HepG2 (cell line): ENCODE results near the gene U2AF2. TPM values are rescaled to one million over a fixed set of nuclear protein-coding genes. Genes with fewer than 3 reads are reported as not detected.

ENCODE experiments used
- ATAC-seq: fragments of 200-7000 bp; cut with Tn5 transposase; 3 replicates; pipeline ENCODE4 v1.9.1; 2020; ENCODE audit warnings: mild to moderate bottlenecking, moderate library complexity
- BruUV-seq: library from RNA; stranded (reverse); fragments of 400-500 nt; replicated peaks from 2 replicates; lab custom pipeline; 2021; lab: Mats Ljungman, UMichigan
- CTCF ChIA-PET: fragments of 300-600 bp; formaldehyde crosslinking; extraction: SDS; loops from one replicate; lab custom pipeline; 2021; ENCODE audit warnings: low total read pairs, inconsistent platforms, low intra/inter-chr PET ratio; lab: Yijun Ruan, JAX
- POLR2A ChIA-PET: fragments of 350-600 bp; sonication (Branson Sonifier 250); formaldehyde crosslinking; loops from one replicate; lab custom pipeline; 2020; ENCODE audit warnings: antibody characterized with exemption, inconsistent platforms; lab: Yijun Ruan, JAX
- DNase-seq: peaks from one replicate; pipeline ENCODE4 v3.0.0-alpha.2; 2015; ENCODE audit warnings: low spot score
- FAIRE-seq: peaks from 3 replicates; lab custom pipeline; 2011; peaks lifted over from hg19 to GRCh38; lab: Jason Lieb, UNC
- H2AFZ ChIP-seq: one replicate; pipeline ENCODE4 v1.6.1; 2011; ENCODE audit warnings: low read length, inconsistent platforms
- H3K27ac ChIP-seq: fragments of 300-600 bp; 3 replicates; pipeline ENCODE4 v1.8.0; 2011; ENCODE audit warnings: mixed run types, mild to moderate bottlenecking, mixed read lengths, low read length, inconsistent platforms; ENCODE audit not compliant: insufficient read depth; ENCODE audit errors: extremely low read length
- H3K27me3 ChIP-seq, 2 experiments: fragments of 200-600 bp in 1 of 2; 2 replicates in 1 of 2; 3 replicates in 1 of 2; pipeline versions ENCODE4 v1.6.0 to v1.8.0; 2011; ENCODE audit warnings: low read length in 2 of 2, mild to moderate bottlenecking in 2 of 2, moderate library complexity in 2 of 2, inconsistent platforms in 1 of 2; ENCODE audit not compliant: insufficient read depth in 2 of 2, control insufficient read depth in 1 of 2
- H3K36me3 ChIP-seq, 2 experiments: fragments of 200-600 bp in 1 of 2; replicated peaks in 1 of 2; 2 replicates in 1 of 2; 3 replicates in 1 of 2; pipeline versions ENCODE4 v1.5.1 to v1.8.0; 2011; ENCODE audit warnings: low read length in 2 of 2, inconsistent platforms in 1 of 2; ENCODE audit not compliant: insufficient read depth in 2 of 2, control insufficient read depth in 1 of 2
- H3K4me1 ChIP-seq: 2 replicates; pipeline ENCODE4 v1.5.1; 2012; ENCODE audit warnings: low read length, inconsistent platforms; ENCODE audit not compliant: insufficient read depth
- H3K4me2 ChIP-seq: 2 replicates; pipeline ENCODE4 v1.6.0; 2011; ENCODE audit warnings: low read depth, low read length, inconsistent platforms
- H3K4me3 ChIP-seq, 3 experiments: fragments of 200-600 bp in 1 of 3; sonication (generic), shearing (Covaris generic) in 1 of 3; replicated peaks in 1 of 3; 2 replicates each; pipeline ENCODE4 v1.5.1; 2011 to 2016; ENCODE audit warnings: low read length in 3 of 3, inconsistent platforms in 2 of 3, low read depth in 2 of 3, mild to moderate bottlenecking in 2 of 3, control low read depth in 1 of 3, mixed read lengths in 1 of 3; ENCODE audit not compliant: insufficient read depth in 1 of 3
- H3K79me2 ChIP-seq: one replicate; pipeline ENCODE4 v1.6.1; 2011; ENCODE audit warnings: low read length, inconsistent platforms; ENCODE audit not compliant: insufficient read depth
- H3K9ac ChIP-seq: 2 replicates; pipeline ENCODE4 v1.6.0; 2011; ENCODE audit warnings: mild to moderate bottlenecking, low read depth, low read length, inconsistent platforms; ENCODE audit not compliant: insufficient read depth
- H3K9me3 ChIP-seq: 2 replicates; pipeline ENCODE4 v1.5.1; 2012; ENCODE audit warnings: mild to moderate bottlenecking, low read length
- H4K20me1 ChIP-seq: 2 replicates; pipeline ENCODE4 v1.6.0; 2011; ENCODE audit warnings: inconsistent platforms, mild to moderate bottlenecking, low read length, moderate library complexity; ENCODE audit not compliant: insufficient read depth
- ARID2 ChIP-seq: sonication (generic); formaldehyde crosslinking; IDR thresholded peaks from 2 replicates; pipeline ENCODE4 v1.8.1; 2022; ENCODE audit warnings: mild to moderate bottlenecking, missing genetic modification reagents, borderline replicate concordance
- ELF4 ChIP-seq: sonication (generic); formaldehyde crosslinking; IDR thresholded peaks from 2 replicates; pipeline ENCODE4 v1.5.0; 2020; ENCODE audit warnings: missing genetic modification reagents, mild to moderate bottlenecking, moderate library complexity, borderline replicate concordance
- FUBP1 ChIP-seq: sonication (generic); formaldehyde crosslinking; IDR thresholded peaks from 2 replicates; pipeline ENCODE4 v1.5.1; 2020; ENCODE audit warnings: missing genetic modification reagents, mild to moderate bottlenecking, borderline replicate concordance
- HOXA3 ChIP-seq: sonication (generic); formaldehyde crosslinking; IDR thresholded peaks from 2 replicates; pipeline ENCODE4 v1.5.0; 2020; ENCODE audit warnings: missing genetic modification reagents
- MTERF4 ChIP-seq: sonication (generic); formaldehyde crosslinking; IDR thresholded peaks from 2 replicates; pipeline ENCODE4 v1.8.0; 2023; ENCODE audit warnings: mild to moderate bottlenecking, missing genetic modification reagents
- ZBED4 ChIP-seq: sonication (generic); formaldehyde crosslinking; IDR thresholded peaks from 2 replicates; pipeline ENCODE4 v1.4.0; 2020; ENCODE audit warnings: missing genetic modification reagents, borderline replicate concordance
- ZHX2 ChIP-seq, 2 experiments: sonication (generic) in 1 of 2; formaldehyde crosslinking in 1 of 2; IDR thresholded peaks; 2 replicates each; pipeline versions ENCODE4 v1.6.1 to v1.9.0; 2014 to 2022; ENCODE audit warnings: antibody characterized with exemption in 1 of 2, borderline replicate concordance in 1 of 2, inconsistent platforms in 1 of 2, low read depth in 1 of 2, missing genetic modification reagents in 1 of 2
- ZNF34 ChIP-seq: sonication (generic); formaldehyde crosslinking; IDR thresholded peaks from 2 replicates; pipeline ENCODE4 v1.4.0; 2020; ENCODE audit warnings: mild to moderate bottlenecking, missing genetic modification reagents, borderline replicate concordance
- ZNF484 ChIP-seq: sonication (generic); formaldehyde crosslinking; IDR thresholded peaks from 2 replicates; pipeline ENCODE4 v1.5.1; 2020; ENCODE audit warnings: mild to moderate bottlenecking, low read depth, missing genetic modification reagents, borderline replicate concordance
- ZSCAN25 ChIP-seq: sonication (generic); formaldehyde crosslinking; IDR thresholded peaks from 2 replicates; pipeline ENCODE4 v1.8.0; 2022; ENCODE audit warnings: mild to moderate bottlenecking, missing genetic modification reagents
- WGBS: methylation state at CpG from one replicate; pipeline ENCODE4 v1.1.6; 2017; ENCODE audit warnings: low lambda C conversion rate; 5-methylcytosine and 5-hydroxymethylcytosine counted together
- in situ Hi-C: cut with HindIII; loops from 2 replicates; pipeline ENCODE4 v1.10.0; 2017; ENCODE audit warnings: low pct_unique_long_range_greater_than_20kb; ENCODE audit not compliant: extremely low pct_ligation_motif_present
- intact Hi-C: fragments of 100-400 bp; cut with micrococcal nuclease; formaldehyde crosslinking; loops from one replicate; pipeline ENCODE4 v1.10.0; 2022; ENCODE audit not compliant: unreplicated experiment
- polyA plus RNA-seq, 8 experiments: library from polyadenylated mRNA; depleted of rRNA in 3 of 8; stranded (reverse) in 7 of 8; unstranded in 1 of 8; fragments of >200 nt; fragmentation: Illumina TruSeq in 4 of 8; extraction: Trizol in 4 of 8; gene quantifications; 2 replicates each; pipeline versions ENCODE4 v1.2.1 to v1.2.3, GENCODE V29; 2011 to 2016; ENCODE audit warnings: low read depth in 4 of 8, missing spikeins in 1 of 8, mixed read lengths in 1 of 8; ENCODE audit not compliant: insufficient read depth in 1 of 8
- total RNA-seq, 5 experiments: library from RNA; depleted of rRNA; stranded (reverse); fragments of >200 nt; fragmentation: Illumina TruSeq; extraction: Trizol; gene quantifications; 2 replicates each; pipeline ENCODE4 v1.2.3, GENCODE V29; 2016; ENCODE audit warnings: low read depth in 1 of 5

U2AF2 gene
- total and polyA plus RNA-seq, 2 of the 13 experiments (the other 11 are each of a cell fraction or from before 2014, with no cell fraction given), result 84.3 to 124 TPM

GRCh38 chr19:55636723-55637122 is 18.1 kb upstream of the U2AF2 start:
- DNase-seq (no peak), ATAC-seq (no peak), FAIRE-seq (no peak)
- no TSS peak for BruUV-seq
- ChIA-PET CTCF (no interaction called here), POLR2A (interaction anchor here (0.8 to 3.3 kb wide), 3 partner anchors 12 to 37 kb away, joined by 4 to 15 read pairs (median 12); partner anchors contain the start of genes FIZ1, U2AF2 and ZNF784)
- no peaks in the 10 kb centered on the region; a peak in 1 of 5 replicates for H3K27me3 ChIP-seq
- in situ Hi-C loops (no loop called here), intact Hi-C loops (loop anchor here (10.0 kb wide), 1 partner anchor 52 kb away; the partner anchor contains the start of gene ZNF579)
- peak overlapping the region; percentile 98 for H3K4me2 ChIP-seq
- peak overlapping the region; percentile 99; the same call in 1 of the 2 replicates for H3K9ac ChIP-seq
- peaks cover 27% of the 10 kb centered on the region for H3K79me2 ChIP-seq
- no peaks in the 10 kb centered on the region for H4K20me1 ChIP-seq
- H3K4me3 ChIP-seq, result peak overlapping the region in 1 of 3 experiments; percentile 28; a peak in 1 of 6 replicates
- no peak overlapping the region for H2AFZ ChIP-seq
- no peaks in the 10 kb centered on the region for H3K9me3 ChIP-seq
- no peak overlapping the region for H3K27ac ChIP-seq
- H3K36me3 ChIP-seq, result no peaks in the 10 kb centered on the region
- WGBS, result 91% methylated on average over 4 of the region's 4 CpGs
- peaks cover 55% of the 10 kb centered on the region for H3K4me1 ChIP-seq
- no peak for TF ChIP-seq HOXA3 (CRISPR knock-in tag)
- TF ChIP-seq MTERF4, result no peak
- no peak for TF ChIP-seq ELF4
- TF ChIP-seq ZHX2 (IDR thresholded peaks at IDR 0.05; ENCODE audit: low read depth), result no peak
- no peak for TF ChIP-seq ZHX2 (CRISPR knock-in tag; IDR thresholded peaks at IDR 0.05; ENCODE audit: borderline replicate concordance)
- no peak for TF ChIP-seq ZNF484 (CRISPR knock-in tag)
- no peak for TF ChIP-seq ARID2 (CRISPR knock-in tag)
- TF ChIP-seq ZBED4, result no peak
- no peak for TF ChIP-seq ZSCAN25 (CRISPR knock-in tag)
- TF ChIP-seq FUBP1, result no peak
- no peak for TF ChIP-seq ZNF34 (CRISPR knock-in tag)
